ENCODE data around the gene LRIG1.

The LRIG1 gene

DNA sequence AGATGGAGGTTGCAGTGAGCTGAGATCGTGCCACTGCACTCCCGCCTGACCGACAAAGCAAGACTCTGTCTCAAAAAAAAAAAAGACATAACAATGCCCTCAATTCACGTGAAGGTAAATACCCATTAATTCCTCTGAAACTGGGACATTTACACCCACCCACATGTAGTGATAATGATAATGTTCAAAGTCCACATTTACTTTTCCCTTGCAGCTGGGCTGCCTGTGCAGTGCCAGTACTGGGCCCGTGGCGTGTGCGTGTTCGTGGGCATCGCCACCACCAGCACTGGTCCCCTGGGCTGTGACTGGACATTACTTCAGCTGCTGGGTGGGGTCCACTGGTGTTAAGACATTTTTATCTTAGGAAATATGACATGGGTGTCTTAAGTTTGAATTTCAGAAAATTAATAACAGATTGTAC, 156.4 kb downstream of the LRIG1 start:
- no peak for TF ChIP-seq Cebpa-rat (IDR thresholded peaks at IDR 0.05)
- no peaks in the 10 kb centered on the region for H4K20me1 ChIP-seq
- H3K27me3 ChIP-seq: no peaks in the 10 kb centered on the region
- peaks cover 12 to 18% (median 16%) of the 10 kb centered on the region in 11 experiments for H3K9me3 ChIP-seq (replicated peaks in 1 of 11)
- peaks cover 12 to 20% (median 16%) of the 10 kb centered on the region in 11 experiments; a peak in 20 of 22 replicates for H3K36me3 ChIP-seq
- peaks cover 0 to 33% (median 23%) of the 10 kb centered on the region in 10 experiments; a peak in 16 of 20 replicates for H3K4me1 ChIP-seq
- H3K27ac ChIP-seq: no peak overlapping the region
- H3K4me2 ChIP-seq: peak overlapping the region in 8 of 11 experiments; percentile 42 to 61 (median 53); a peak in 15 of 22 replicates
- H3K4me3 ChIP-seq: no peak overlapping the region
- H3K9ac ChIP-seq: no peak overlapping the region

GRCh38 chr3:66342717-66343356, 158.0 kb downstream of the LRIG1 start:
- Histone ChIP-seq H3K4me3 (no peak overlapping the region), H3K9ac (no peak overlapping the region), H4K20me1 (no peaks in the 10 kb centered on the region), H3K27ac (no peak overlapping the region), H3K9me3 (replicated peaks in 1 of 11) (peaks cover 12 to 16% (median 14%) of the 10 kb centered on the region in 11 experiments), H3K4me1 (peaks cover 0 to 33% (median 23%) of the 10 kb centered on the region in 10 experiments; a peak in 16 of 20 replicates), H3K27me3 (no peaks in the 10 kb centered on the region), H3K36me3 (peaks cover 12 to 18% (median 14%) of the 10 kb centered on the region in 11 experiments; a peak in 20 of 22 replicates), H3K4me2 (peak overlapping the region in 1 of 11 experiments; percentile 53; a peak in 1 of 22 replicates)
- TF ChIP-seq Cebpa-rat (IDR thresholded peaks at IDR 0.05): no peak

GRCh38 chr3:66338927-66339326, 161.9 kb downstream of the LRIG1 start:
- Histone ChIP-seq H3K4me2 (no peak overlapping the region), H3K4me3 (no peak overlapping the region), H3K9ac (no peak overlapping the region), H3K27ac (no peak overlapping the region), H3K36me3 (no peaks in the 10 kb centered on the region), H4K20me1 (peaks cover 0 to 11% (median 0%) of the 10 kb centered on the region in 11 experiments; a peak in 2 of 22 replicates), H3K4me1 (peaks cover 0 to 17% (median 3%) of the 10 kb centered on the region in 10 experiments; a peak in 11 of 20 replicates), H3K27me3 (no peaks in the 10 kb centered on the region), H3K9me3 (replicated peaks in 1 of 11) (no peaks in the 10 kb centered on the region)
- no peak for TF ChIP-seq Cebpa-rat (IDR thresholded peaks at IDR 0.05)

DNA sequence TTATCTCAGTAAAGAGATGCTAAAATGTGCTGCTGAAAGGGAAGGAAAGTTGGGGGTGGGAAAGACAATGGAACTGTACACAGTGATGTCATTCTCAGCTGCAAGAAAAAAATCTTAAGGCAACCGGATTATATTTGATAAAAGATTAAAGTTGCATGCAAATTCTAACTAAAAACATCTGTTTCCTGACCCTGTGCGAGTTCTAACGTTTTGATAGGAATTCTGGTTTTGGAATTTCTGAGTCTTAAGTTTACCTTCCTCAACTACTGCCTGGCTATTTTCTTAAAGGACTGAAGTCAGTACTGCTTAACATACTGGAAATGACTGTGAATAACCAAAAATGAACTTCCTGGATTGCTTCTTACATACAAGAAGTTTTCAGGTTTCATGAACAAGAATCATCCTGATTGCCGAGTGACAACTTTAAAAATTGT, 164.5 kb downstream of the LRIG1 start:
- no peak overlapping the region for H3K4me3 ChIP-seq
- H3K4me1 ChIP-seq: peaks cover 0 to 5% (median 0%) of the 10 kb centered on the region in 10 experiments; a peak in 1 of 20 replicates
- no peak overlapping the region for H3K9ac ChIP-seq
- no peaks in the 10 kb centered on the region for H3K27me3 ChIP-seq
- peaks cover 0 to 15% (median 10%) of the 10 kb centered on the region in 11 experiments; a peak in 11 of 22 replicates for H3K9me3 ChIP-seq (replicated peaks in 1 of 11)
- peaks cover 0 to 11% (median 0%) of the 10 kb centered on the region in 11 experiments; a peak in 2 of 22 replicates for H4K20me1 ChIP-seq
- no peak for TF ChIP-seq Cebpa-rat (IDR thresholded peaks at IDR 0.05)
- no peak overlapping the region for H3K4me2 ChIP-seq
- no peaks in the 10 kb centered on the region for H3K36me3 ChIP-seq
- H3K27ac ChIP-seq: no peak overlapping the region

DNA sequence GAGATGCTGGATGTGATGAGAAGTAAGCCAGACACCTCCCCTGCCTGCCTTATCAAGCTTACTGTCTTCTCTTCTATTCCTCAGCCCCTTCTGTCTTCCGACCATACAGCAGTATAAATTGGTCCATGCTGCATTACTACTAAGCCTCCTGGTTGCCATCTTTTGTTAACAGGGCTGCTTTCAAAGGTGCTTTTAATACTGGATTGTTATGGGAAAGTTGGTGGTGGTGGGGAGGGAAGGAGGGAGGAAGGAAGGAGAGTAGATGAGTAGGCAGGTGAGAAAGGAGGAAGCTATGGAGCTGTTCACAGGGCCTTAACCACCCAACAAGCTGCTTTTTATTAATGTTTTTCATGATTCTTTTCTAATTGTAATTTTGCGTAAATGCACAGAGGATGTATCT, 165.2 kb downstream of the LRIG1 start:
- Histone ChIP-seq H3K4me2 (no peak overlapping the region), H3K4me1 (peaks cover 0 to 5% (median 0%) of the 10 kb centered on the region in 10 experiments; a peak in 1 of 20 replicates), H3K4me3 (no peak overlapping the region), H3K9me3 (replicated peaks in 1 of 11) (peaks cover 0 to 15% (median 10%) of the 10 kb centered on the region in 11 experiments; a peak in 11 of 22 replicates), H3K9ac (no peak overlapping the region), H3K36me3 (no peaks in the 10 kb centered on the region), H3K27ac (no peak overlapping the region), H4K20me1 (peaks cover 0 to 11% (median 0%) of the 10 kb centered on the region in 11 experiments; a peak in 2 of 22 replicates), H3K27me3 (no peaks in the 10 kb centered on the region)
- TF ChIP-seq Cebpa-rat (IDR thresholded peaks at IDR 0.05): no peak
